Measurements from ENCODE around the gene DNAH1.

The DNAH1 gene

DNA sequence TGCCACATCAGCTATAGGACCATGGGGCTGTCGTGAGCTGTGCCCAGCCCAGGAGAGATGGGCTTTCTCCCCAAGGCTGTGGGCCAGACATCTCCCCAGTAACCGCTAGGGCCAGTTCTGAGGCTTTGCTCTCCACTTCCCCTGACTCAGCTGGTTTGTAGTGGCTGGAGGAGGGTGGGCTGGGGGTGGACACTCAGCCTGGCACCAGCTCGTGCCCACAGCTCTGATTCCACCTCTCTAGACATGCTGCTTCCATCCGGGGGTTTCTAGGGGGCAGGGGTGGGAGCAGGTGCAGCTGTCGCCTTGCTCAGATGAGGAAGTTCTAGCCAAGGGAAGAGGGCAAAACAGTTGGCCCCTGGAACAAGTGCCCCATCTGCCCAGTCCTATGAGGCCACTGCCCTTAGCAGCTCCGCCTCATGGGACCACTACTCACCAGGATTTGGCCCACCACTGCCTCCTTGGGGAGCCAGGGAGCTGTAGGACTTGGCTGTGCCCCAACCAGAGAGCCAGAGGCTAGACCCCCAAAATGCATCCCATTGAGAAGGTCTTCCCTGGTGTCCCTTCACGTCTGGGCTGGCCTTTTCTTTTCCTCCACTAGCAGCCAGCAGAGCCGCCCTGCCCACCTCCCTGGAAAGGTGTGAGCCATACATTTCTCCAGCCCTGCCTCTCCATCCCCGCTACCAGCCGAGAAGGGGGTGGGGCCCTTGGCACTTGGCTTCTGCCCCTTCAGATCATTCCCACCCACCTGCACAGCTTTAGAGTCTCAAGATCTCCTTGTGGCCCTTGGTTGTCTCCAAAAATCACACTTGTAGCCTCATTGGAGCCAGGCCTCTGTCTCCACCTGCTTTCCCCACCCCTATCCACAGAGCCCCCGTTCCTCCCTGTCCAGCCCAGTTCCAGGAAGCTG is 18.6 kb upstream of the DNAH1 start:
- Histone ChIP-seq H3K4me3 (ENCODE audit: insufficient read depth, low read depth, low read length, poor library complexity, severe bottlenecking) (no peak overlapping the region), H3K4me1 (ENCODE audit: control insufficient read depth, insufficient read depth, low read length, poor library complexity, severe bottlenecking) (peaks cover 2% of the 10 kb centered on the region), H3K27me3 (replicated peaks; ENCODE audit: control insufficient read depth, insufficient read depth, low read length, poor library complexity, severe bottlenecking) (no peaks in the 10 kb centered on the region), H3K36me3 (ENCODE audit: control insufficient read depth, insufficient read depth, low read length) (peaks cover 16% of the 10 kb centered on the region), H3K27ac (ENCODE audit: insufficient read depth, low read length, poor library complexity, severe bottlenecking) (no peak overlapping the region), H3K9me3 (ENCODE audit: control insufficient read depth, low read length) (no peaks in the 10 kb centered on the region)
- no peak for DNase-seq

DNA sequence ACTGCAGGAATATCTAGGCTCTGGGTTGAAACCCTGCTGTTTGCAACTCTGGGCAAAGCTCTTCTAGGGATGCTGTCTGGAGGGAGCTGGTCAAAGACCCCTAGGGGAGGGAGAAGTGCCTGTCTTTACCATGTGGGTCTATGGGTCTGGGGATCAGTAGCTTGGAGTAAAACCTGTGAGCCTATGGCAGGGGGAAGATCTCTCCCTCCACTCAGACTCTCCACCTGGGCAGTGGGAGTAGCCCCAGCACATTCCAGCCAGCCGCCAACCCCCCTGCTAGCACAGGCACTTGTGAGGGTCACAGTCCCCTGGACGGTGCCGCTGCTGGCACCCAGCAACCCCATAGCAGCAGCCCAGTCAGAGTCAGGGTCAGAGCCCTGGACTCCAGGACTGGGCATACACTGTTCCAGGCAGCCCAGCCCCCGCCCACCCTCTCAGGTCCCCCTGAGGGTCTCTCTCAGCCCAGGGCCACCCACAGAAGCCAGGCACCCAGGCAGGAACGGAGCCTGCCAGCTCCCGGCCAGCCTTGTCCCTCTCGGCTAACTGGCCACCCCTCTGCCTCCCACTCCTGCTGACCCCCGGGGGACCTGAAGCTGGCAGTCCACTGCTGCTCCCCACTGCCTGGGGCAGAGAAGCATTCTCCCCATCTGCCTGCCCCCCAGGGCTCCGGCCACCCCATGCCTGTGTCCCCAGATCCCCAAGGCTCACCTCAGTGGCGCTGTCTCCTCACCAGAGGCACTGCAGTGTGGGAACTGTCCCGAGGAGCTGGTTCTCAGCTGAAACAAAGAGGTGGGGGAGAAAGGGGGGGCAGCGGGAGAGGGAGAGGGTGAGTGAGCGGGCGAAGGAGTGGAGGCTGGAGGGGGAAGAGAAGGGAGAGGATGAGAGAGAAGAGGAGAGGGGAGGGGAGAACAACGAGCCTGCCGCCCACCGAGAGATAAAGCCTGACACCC is 17.7 kb upstream of the DNAH1 start:
- Histone ChIP-seq H3K27me3 (replicated peaks; ENCODE audit: control insufficient read depth, insufficient read depth, low read length, poor library complexity, severe bottlenecking) (no peaks in the 10 kb centered on the region), H3K4me3 (ENCODE audit: insufficient read depth, low read depth, low read length, poor library complexity, severe bottlenecking) (no peak overlapping the region)

DNA sequence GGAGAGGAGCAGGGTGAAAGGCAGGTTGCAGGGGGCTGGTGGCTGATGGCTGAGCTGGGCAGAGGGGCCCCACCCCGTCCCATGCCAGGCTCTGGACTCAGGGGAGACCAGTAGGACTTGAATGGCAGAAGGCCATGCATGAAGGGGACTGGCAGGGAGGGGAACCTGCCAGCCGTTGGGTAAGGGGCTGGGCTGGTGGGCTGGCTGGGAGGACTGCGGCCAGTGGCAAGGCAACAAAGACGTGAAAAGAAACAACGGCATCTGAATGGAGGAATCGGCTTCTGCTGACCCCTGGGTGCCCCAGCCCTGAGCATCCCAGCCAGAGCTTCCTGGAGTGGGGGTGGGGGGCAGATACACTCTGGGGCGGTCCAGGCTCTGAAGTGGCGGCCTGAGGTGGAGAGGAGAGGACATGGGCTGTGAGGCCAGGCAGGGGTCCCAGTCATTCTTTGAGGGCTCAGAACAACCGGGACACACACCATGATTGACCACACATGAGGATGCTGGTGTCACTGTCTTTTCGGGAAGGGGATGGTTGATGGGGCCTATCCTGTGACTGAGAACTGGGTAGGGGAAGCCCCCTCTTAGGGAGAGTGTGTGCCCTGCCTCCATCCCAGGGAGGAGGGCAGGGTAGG is 16.8 kb upstream of the DNAH1 start:
- H3K4me1 ChIP-seq (ENCODE audit: control insufficient read depth, insufficient read depth, low read length, poor library complexity, severe bottlenecking): peaks cover 2% of the 10 kb centered on the region
- no peaks in the 10 kb centered on the region for H3K27me3 ChIP-seq (replicated peaks; ENCODE audit: control insufficient read depth, insufficient read depth, low read length, poor library complexity, severe bottlenecking)

More for the DNA sequence above, 17.7 kb upstream of the DNAH1 start:
- H3K27ac ChIP-seq (ENCODE audit: insufficient read depth, low read length, poor library complexity, severe bottlenecking): no peak overlapping the region
- H3K9me3 ChIP-seq (ENCODE audit: control insufficient read depth, low read length): no peaks in the 10 kb centered on the region
- H3K4me1 ChIP-seq (ENCODE audit: control insufficient read depth, insufficient read depth, low read length, poor library complexity, severe bottlenecking): peaks cover 2% of the 10 kb centered on the region
- H3K36me3 ChIP-seq (ENCODE audit: control insufficient read depth, insufficient read depth, low read length): peaks cover 7% of the 10 kb centered on the region
- DNase-seq: no peak

DNA sequence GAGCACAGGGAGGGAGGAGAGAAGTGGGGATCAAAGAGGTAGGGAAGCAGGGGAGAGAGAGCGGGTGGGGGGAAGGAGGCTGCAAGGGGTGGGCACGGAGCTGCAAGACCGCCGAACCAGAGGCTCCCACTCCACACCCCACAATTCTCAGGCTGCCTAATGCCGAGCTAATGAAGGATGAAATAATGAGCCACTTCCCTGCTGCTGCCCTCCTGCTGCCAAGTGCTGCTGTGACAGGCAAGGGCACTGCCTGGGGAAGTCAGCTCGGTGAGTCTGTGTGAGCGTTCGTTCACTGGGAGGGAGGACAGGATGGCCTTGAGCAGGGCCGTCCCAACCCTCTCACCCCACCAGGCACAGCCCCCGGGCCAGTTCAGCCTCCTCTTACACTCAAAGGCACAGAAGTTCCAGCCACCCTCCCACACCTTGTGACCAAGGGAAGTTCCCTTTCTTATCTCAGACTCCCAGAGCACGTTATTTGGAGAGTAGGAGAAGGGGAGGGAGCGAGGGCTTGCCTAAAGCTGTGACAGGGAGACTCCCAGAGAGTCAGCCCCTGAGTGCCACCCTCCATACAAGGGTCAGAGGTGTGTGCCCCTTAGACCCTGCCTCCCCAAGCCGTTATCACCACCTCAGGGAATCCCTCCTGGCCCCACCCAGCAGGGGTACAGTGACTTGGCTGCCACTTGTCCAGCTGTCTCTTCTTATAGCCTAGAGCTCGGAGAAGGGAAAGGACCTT is 16.1 kb upstream of the DNAH1 start:
- DNase-seq: no peak
- Histone ChIP-seq H3K36me3 (ENCODE audit: control insufficient read depth, insufficient read depth, low read length) (no peaks in the 10 kb centered on the region), H3K4me1 (ENCODE audit: control insufficient read depth, insufficient read depth, low read length, poor library complexity, severe bottlenecking) (peaks cover 2% of the 10 kb centered on the region)

More for the DNA sequence above, 16.8 kb upstream of the DNAH1 start:
- H3K4me3 ChIP-seq (ENCODE audit: insufficient read depth, low read depth, low read length, poor library complexity, severe bottlenecking): no peak overlapping the region
- no peak overlapping the region for H3K27ac ChIP-seq (ENCODE audit: insufficient read depth, low read length, poor library complexity, severe bottlenecking)
- no peak for DNase-seq
- no peaks in the 10 kb centered on the region for H3K36me3 ChIP-seq (ENCODE audit: control insufficient read depth, insufficient read depth, low read length)
- H3K9me3 ChIP-seq (ENCODE audit: control insufficient read depth, low read length): no peaks in the 10 kb centered on the region

DNA sequence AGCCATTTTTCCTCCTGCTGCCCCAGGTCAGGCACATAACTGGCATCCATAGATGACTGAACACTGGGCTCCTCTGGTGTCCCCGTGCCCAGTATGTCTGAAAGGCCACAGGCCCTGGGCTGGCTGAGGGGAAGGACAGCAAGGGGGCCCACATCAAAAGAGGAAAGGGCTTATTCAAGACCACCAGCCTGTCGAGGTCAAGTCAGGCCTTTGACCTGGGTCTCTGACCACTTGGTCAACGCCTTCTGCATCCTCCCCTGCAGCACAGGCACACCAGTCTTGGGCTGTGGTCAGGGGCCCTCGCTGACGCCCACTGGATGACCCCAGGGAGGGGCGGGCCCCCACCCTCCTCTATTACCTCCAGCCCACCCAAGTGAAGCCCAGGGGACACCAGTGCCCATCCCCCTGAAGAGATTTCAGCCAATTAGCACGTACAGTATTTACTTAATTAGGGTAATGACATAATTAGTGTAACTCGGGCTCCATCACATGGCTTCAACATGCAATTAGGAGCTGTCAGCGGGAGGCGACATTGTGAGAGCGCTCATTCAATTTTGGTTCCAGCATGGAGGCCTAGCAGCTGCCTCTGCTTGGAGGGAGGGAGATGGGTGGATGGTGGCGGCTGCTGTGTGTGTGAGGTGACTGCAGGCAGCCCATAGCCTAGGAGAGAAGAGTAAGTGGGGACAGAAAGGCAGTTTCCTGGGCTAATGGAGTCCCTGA is 13.5 kb upstream of the DNAH1 start:
- Histone ChIP-seq H3K27ac (ENCODE audit: insufficient read depth, low read length, poor library complexity, severe bottlenecking) (no peak overlapping the region), H3K4me3 (ENCODE audit: insufficient read depth, low read depth, low read length, poor library complexity, severe bottlenecking) (no peak overlapping the region), H3K4me1 (ENCODE audit: control insufficient read depth, insufficient read depth, low read length, poor library complexity, severe bottlenecking) (peaks cover 2% of the 10 kb centered on the region), H3K9me3 (ENCODE audit: control insufficient read depth, low read length) (no peaks in the 10 kb centered on the region), H3K27me3 (replicated peaks; ENCODE audit: control insufficient read depth, insufficient read depth, low read length, poor library complexity, severe bottlenecking) (no peaks in the 10 kb centered on the region), H3K36me3 (ENCODE audit: control insufficient read depth, insufficient read depth, low read length) (peaks cover 6% of the 10 kb centered on the region)
- DNase-seq: no peak

More for the DNA sequence above, 16.1 kb upstream of the DNAH1 start:
- H3K4me3 ChIP-seq (ENCODE audit: insufficient read depth, low read depth, low read length, poor library complexity, severe bottlenecking): no peak overlapping the region
- H3K27me3 ChIP-seq (replicated peaks; ENCODE audit: control insufficient read depth, insufficient read depth, low read length, poor library complexity, severe bottlenecking): no peaks in the 10 kb centered on the region
- no peak overlapping the region for H3K27ac ChIP-seq (ENCODE audit: insufficient read depth, low read length, poor library complexity, severe bottlenecking)
- no peaks in the 10 kb centered on the region for H3K9me3 ChIP-seq (ENCODE audit: control insufficient read depth, low read length)

DNA sequence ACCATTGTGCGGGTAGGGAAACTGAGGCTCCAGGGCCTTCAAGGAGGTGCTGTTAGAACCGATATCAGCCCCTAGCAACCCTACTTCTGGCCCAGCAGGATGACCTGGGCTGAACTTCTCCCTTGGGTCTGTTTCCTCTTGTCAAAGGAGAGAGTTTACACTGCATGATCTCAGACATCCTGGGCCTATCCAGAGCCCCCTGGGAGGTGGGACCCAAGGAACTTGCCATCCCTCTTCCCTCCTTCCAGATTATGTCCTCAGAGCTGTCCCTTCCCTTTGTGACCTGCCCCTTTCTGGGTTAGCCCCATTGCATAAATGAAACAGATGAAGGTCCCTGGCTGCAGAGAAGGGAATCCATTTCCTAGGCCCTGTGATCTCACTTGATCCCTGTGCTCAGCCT is 12.3 kb upstream of the DNAH1 start:
- Histone ChIP-seq H3K4me1 (ENCODE audit: control insufficient read depth, insufficient read depth, low read length, poor library complexity, severe bottlenecking) (peaks cover 2% of the 10 kb centered on the region), H3K4me3 (ENCODE audit: insufficient read depth, low read depth, low read length, poor library complexity, severe bottlenecking) (no peak overlapping the region), H3K27me3 (replicated peaks; ENCODE audit: control insufficient read depth, insufficient read depth, low read length, poor library complexity, severe bottlenecking) (no peaks in the 10 kb centered on the region), H3K9me3 (ENCODE audit: control insufficient read depth, low read length) (no peaks in the 10 kb centered on the region), H3K27ac (ENCODE audit: insufficient read depth, low read length, poor library complexity, severe bottlenecking) (no peak overlapping the region), H3K36me3 (ENCODE audit: control insufficient read depth, insufficient read depth, low read length) (peaks cover 6% of the 10 kb centered on the region)
- DNase-seq: no peak

DNA sequence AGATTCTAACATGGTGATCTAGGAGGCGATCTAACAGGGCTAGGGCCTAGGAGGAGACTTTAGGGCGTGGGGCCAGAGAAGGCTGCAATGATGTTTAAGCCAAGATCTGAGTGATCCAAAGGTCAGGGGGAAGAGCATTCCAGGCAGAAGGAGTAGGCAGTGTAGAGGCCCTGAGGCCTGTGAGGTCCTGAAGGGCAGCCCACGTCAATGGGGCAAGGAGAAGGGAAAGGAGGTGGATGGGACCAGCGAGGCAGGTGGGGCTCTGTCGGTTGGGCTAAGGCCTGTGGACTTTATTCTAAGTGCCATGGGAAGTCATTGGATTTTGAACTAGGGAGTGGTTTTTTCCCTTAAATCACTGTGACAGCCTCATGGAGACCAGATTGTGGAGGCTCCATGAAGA is 10.2 kb upstream of the DNAH1 start:
- Histone ChIP-seq H3K27me3 (replicated peaks; ENCODE audit: control insufficient read depth, insufficient read depth, low read length, poor library complexity, severe bottlenecking) (no peaks in the 10 kb centered on the region), H3K36me3 (ENCODE audit: control insufficient read depth, insufficient read depth, low read length) (peaks cover 6% of the 10 kb centered on the region), H3K27ac (ENCODE audit: insufficient read depth, low read length, poor library complexity, severe bottlenecking) (no peak overlapping the region), H3K9me3 (ENCODE audit: control insufficient read depth, low read length) (no peaks in the 10 kb centered on the region), H3K4me1 (ENCODE audit: control insufficient read depth, insufficient read depth, low read length, poor library complexity, severe bottlenecking) (peaks cover 2% of the 10 kb centered on the region), H3K4me3 (ENCODE audit: insufficient read depth, low read depth, low read length, poor library complexity, severe bottlenecking) (no peak overlapping the region)
- no peak for DNase-seq

DNA sequence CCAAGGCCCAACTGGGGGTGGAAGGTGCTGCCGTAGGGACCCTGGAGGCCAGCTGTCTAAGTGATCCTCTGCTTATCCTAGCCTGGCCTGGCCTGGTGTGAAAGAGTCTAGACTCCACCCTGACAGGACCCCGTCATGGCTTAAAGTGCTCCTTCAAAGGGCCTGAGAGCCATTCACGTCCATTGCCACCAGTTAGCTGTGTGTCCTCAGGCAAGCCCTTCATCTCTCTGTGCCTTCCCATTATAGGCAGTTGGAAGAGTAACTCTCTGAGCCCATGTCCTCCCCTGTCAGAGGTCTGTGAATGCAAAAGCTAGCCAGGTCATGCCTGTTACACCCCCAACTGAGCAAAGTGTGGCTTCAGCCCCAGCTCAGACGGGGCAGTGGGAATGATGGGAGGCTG is 9.1 kb upstream of the DNAH1 start:
- Histone ChIP-seq H3K27ac (ENCODE audit: insufficient read depth, low read length, poor library complexity, severe bottlenecking) (no peak overlapping the region), H3K27me3 (replicated peaks; ENCODE audit: control insufficient read depth, insufficient read depth, low read length, poor library complexity, severe bottlenecking) (no peaks in the 10 kb centered on the region), H3K4me3 (ENCODE audit: insufficient read depth, low read depth, low read length, poor library complexity, severe bottlenecking) (no peak overlapping the region), H3K9me3 (ENCODE audit: control insufficient read depth, low read length) (no peaks in the 10 kb centered on the region), H3K36me3 (ENCODE audit: control insufficient read depth, insufficient read depth, low read length) (peaks cover 6% of the 10 kb centered on the region), H3K4me1 (ENCODE audit: control insufficient read depth, insufficient read depth, low read length, poor library complexity, severe bottlenecking) (peaks cover 2% of the 10 kb centered on the region)
- DNase-seq: no peak

DNA sequence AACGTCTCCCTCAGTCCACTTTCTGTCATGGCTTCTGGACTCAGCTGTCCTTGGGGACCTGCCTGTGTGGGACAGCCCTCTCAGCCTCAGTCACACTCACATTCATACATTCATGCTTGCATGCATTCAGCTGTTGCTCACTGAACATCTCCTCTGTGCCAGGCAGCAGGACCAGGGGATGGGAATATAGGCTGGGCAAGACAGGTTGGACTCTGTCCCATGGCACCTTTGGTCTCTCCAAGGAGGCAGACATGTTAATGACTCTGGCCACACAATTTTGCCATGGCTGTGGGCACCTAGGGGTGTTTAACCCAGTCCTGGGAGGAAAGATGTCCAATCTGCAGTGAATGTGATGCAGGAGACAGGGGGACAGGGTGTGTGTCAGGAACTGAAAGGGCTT is 7.8 kb upstream of the DNAH1 start:
- Histone ChIP-seq H3K4me3 (ENCODE audit: insufficient read depth, low read depth, low read length, poor library complexity, severe bottlenecking) (no peak overlapping the region), H3K9me3 (ENCODE audit: control insufficient read depth, low read length) (no peaks in the 10 kb centered on the region), H3K4me1 (ENCODE audit: control insufficient read depth, insufficient read depth, low read length, poor library complexity, severe bottlenecking) (no peaks in the 10 kb centered on the region), H3K36me3 (ENCODE audit: control insufficient read depth, insufficient read depth, low read length) (peaks cover 6% of the 10 kb centered on the region), H3K27me3 (replicated peaks; ENCODE audit: control insufficient read depth, insufficient read depth, low read length, poor library complexity, severe bottlenecking) (no peaks in the 10 kb centered on the region), H3K27ac (ENCODE audit: insufficient read depth, low read length, poor library complexity, severe bottlenecking) (no peak overlapping the region)
- DNase-seq: no peak
